KMS-11 (cell line): ENCODE results near the gene LHFPL6.

Experiments
- H2AFZ ChIP-seq: fragments of 200-600 bp; sonication (generic); 2 replicates; pipeline ENCODE4 v1.6.1; 2016; ENCODE audit warnings: antibody characterized with exemption, mixed run types, low read depth
- H3K27ac ChIP-seq: fragments of 200-600 bp; sonication (generic); 2 replicates; pipeline ENCODE4 v1.6.1; 2016; ENCODE audit warnings: mild to moderate bottlenecking, mixed run types
- H3K27me3 ChIP-seq: fragments of 200-600 bp; sonication (generic); 2 replicates; pipeline ENCODE4 v1.6.1; 2017; ENCODE audit warnings: mild to moderate bottlenecking, low read depth, mixed run types, moderate library complexity; ENCODE audit not compliant: insufficient read depth
- H3K36me3 ChIP-seq: fragments of 200-600 bp; sonication (generic); 2 replicates; pipeline ENCODE4 v1.6.1; 2017; ENCODE audit warnings: mild to moderate bottlenecking, mixed run types; ENCODE audit not compliant: insufficient read depth
- H3K4me1 ChIP-seq: fragments of 200-600 bp; sonication (generic); 2 replicates; pipeline ENCODE4 v1.6.1; 2016; ENCODE audit warnings: mild to moderate bottlenecking, low read depth, mixed run types; ENCODE audit not compliant: poor library complexity, severe bottlenecking
- H3K4me2 ChIP-seq: fragments of 200-600 bp; sonication (generic); 2 replicates; pipeline ENCODE4 v1.7.0; 2016; ENCODE audit warnings: mild to moderate bottlenecking, mixed run types
- H3K4me3 ChIP-seq: fragments of 200-600 bp; sonication (generic); IDR thresholded peaks from 2 replicates; pipeline ENCODE4 v1.6.1; 2017; ENCODE audit warnings: low read depth, low read length, mixed read lengths; ENCODE audit not compliant: insufficient read depth
- H3K79me2 ChIP-seq: fragments of 200-600 bp; sonication (generic); 2 replicates; pipeline ENCODE4 v1.6.1; 2016; ENCODE audit warnings: low read depth, mixed run types; ENCODE audit not compliant: insufficient read depth
- H3K9ac ChIP-seq: fragments of 200-600 bp; sonication (generic); 2 replicates; pipeline ENCODE4 v1.6.1; 2016; ENCODE audit warnings: mild to moderate bottlenecking, mixed run types
- H4K20me1 ChIP-seq: fragments of 200-600 bp; sonication (generic); 2 replicates; pipeline ENCODE4 v1.6.1; 2016; ENCODE audit warnings: mild to moderate bottlenecking, mixed run types; ENCODE audit not compliant: insufficient read depth
- TF ChIP-seq, protein P1 (sequence below): fragments of 200-600 bp; sonication (generic); conservative IDR thresholded peaks from 2 replicates; pipeline ENCODE4 v1.6.1; 2017; ENCODE audit warnings: low read depth, mild to moderate bottlenecking, antibody characterized with exemption, low read length, moderate library complexity, mixed read lengths

Gene LHFPL6

DNA sequence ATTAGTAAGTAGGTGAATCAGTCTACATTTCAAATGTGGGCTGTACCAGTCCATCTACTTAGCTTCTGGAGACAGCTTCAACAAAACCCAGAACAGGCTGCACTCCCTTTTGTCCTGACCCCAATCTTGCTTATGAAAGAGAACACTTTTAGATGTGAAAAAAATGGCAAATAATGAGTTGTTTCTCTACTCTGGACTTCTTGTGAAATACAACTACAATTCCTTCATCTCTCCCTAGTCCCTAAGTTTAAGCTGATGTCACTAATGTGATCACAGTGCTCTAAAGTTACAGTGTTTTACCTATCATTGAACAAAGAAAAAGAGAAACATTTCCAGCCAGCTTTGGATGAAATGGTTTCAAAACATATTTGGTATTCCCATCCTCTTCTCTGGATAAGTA is 183.9 kb downstream of the LHFPL6 start:
- TF ChIP-seq, protein P1, sequence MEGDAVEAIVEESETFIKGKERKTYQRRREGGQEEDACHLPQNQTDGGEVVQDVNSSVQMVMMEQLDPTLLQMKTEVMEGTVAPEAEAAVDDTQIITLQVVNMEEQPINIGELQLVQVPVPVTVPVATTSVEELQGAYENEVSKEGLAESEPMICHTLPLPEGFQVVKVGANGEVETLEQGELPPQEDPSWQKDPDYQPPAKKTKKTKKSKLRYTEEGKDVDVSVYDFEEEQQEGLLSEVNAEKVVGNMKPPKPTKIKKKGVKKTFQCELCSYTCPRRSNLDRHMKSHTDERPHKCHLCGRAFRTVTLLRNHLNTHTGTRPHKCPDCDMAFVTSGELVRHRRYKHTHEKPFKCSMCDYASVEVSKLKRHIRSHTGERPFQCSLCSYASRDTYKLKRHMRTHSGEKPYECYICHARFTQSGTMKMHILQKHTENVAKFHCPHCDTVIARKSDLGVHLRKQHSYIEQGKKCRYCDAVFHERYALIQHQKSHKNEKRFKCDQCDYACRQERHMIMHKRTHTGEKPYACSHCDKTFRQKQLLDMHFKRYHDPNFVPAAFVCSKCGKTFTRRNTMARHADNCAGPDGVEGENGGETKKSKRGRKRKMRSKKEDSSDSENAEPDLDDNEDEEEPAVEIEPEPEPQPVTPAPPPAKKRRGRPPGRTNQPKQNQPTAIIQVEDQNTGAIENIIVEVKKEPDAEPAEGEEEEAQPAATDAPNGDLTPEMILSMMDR = no peak
- Histone ChIP-seq H2AFZ (no peak overlapping the region), H3K4me2 (no peak overlapping the region), H3K36me3 (no peaks in the 10 kb centered on the region), H4K20me1 (no peaks in the 10 kb centered on the region), H3K4me3 (no peak overlapping the region), H3K4me1 (no peaks in the 10 kb centered on the region), H3K27me3 (no peaks in the 10 kb centered on the region), H3K79me2 (no peaks in the 10 kb centered on the region), H3K9ac (no peak overlapping the region), H3K27ac (no peak overlapping the region)

DNA sequence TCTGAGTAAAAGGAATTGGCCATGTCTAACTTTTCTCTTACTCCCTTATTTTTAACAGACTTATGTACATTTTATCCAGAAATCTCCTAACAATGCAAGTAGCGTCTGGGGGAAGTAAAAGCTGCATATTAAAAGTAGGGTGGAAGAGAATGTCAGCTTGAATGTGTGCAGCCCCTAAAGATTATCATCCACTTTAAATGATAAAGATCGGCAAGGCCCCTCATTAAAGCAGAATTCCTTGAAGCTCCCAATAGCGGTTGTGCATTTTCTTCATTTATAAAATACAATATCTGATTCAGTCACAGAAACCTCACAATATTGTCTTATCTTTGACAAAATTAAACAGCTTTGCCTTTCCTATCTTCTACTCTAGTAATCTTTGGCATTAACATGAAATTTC is 184.6 kb downstream of the LHFPL6 start:
- Histone ChIP-seq H3K27ac (no peak overlapping the region), H3K36me3 (no peaks in the 10 kb centered on the region), H3K9ac (no peak overlapping the region), H4K20me1 (no peaks in the 10 kb centered on the region), H3K27me3 (no peaks in the 10 kb centered on the region), H3K79me2 (no peaks in the 10 kb centered on the region), H3K4me1 (no peaks in the 10 kb centered on the region), H3K4me3 (no peak overlapping the region), H3K4me2 (no peak overlapping the region), H2AFZ (no peak overlapping the region)
- TF ChIP-seq, protein P1 = no peak

DNA sequence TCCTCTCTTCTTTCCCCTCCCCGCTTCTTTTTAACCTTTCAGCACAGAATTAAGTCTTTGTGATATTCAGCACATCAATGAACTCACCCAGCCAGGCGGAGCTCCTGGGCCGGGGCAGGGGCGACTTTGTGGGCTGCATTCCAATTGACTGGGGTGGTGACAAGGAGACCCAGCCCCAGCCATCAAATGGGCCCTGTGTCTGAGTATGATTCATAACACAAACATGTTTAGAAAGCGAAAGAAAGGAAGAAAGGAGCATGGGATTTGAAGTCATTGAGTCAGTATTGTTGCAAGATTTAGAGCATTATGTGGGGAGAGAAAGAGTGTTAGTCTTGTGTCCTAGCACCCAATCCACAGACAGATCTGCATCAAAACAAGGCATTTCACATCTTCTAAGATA is 185.3 kb downstream of the LHFPL6 start:
- no peak overlapping the region for H3K27ac ChIP-seq
- no peak overlapping the region for H3K4me3 ChIP-seq
- H4K20me1 ChIP-seq = no peaks in the 10 kb centered on the region
- H3K9ac ChIP-seq = no peak overlapping the region
- H3K36me3 ChIP-seq = no peaks in the 10 kb centered on the region
- TF ChIP-seq, protein P1 = no peak
- H2AFZ ChIP-seq = no peak overlapping the region
- H3K4me1 ChIP-seq = no peaks in the 10 kb centered on the region
- H3K4me2 ChIP-seq = no peak overlapping the region
- H3K79me2 ChIP-seq = no peaks in the 10 kb centered on the region
- H3K27me3 ChIP-seq = no peaks in the 10 kb centered on the region

DNA sequence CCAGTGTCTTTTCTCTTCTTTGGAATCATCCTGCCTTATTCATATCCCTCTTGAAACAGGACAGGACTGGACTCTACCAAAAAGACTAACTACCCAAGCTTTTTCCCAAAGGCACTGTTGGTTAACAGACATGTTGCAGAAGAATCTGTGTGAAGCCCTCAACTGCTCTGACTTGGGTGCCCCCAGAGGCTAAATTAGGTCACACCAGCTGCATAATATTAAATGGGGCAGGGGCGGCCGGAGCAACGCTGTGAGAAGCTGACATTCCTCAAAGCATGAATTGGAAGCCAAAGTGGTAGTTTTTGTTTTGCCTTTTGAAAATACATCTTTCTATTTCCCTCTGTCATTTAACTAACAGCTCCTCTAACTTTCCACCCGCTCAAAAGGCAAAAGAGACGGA is 185.9 kb downstream of the LHFPL6 start:
- Histone ChIP-seq H4K20me1 (no peaks in the 10 kb centered on the region), H3K27ac (no peak overlapping the region), H3K4me2 (no peak overlapping the region), H2AFZ (no peak overlapping the region), H3K9ac (no peak overlapping the region), H3K27me3 (no peaks in the 10 kb centered on the region), H3K79me2 (no peaks in the 10 kb centered on the region), H3K36me3 (no peaks in the 10 kb centered on the region), H3K4me3 (no peak overlapping the region), H3K4me1 (no peaks in the 10 kb centered on the region)
- TF ChIP-seq, protein P1 = no peak
